HepG2 (cell line): ENCODE measurements around the gene VPS9D1. TPM values are rescaled to one million over a fixed set of nuclear protein-coding genes. Genes with fewer than 3 reads are reported as not detected.

Experiments used
- ATAC-seq: fragments of 200-7000 bp; cut with Tn5 transposase; 3 replicates; pipeline ENCODE4 v1.9.1; 2020; ENCODE audit warnings: mild to moderate bottlenecking, moderate library complexity
- BruUV-seq: library from RNA; stranded (reverse); fragments of 400-500 nt; replicated peaks from 2 replicates; lab custom pipeline; 2021; lab: Mats Ljungman, UMichigan
- CTCF ChIA-PET: fragments of 300-600 bp; formaldehyde crosslinking; extraction: SDS; loops from one replicate; lab custom pipeline; 2021; ENCODE audit warnings: low total read pairs, inconsistent platforms, low intra/inter-chr PET ratio; lab: Yijun Ruan, JAX
- POLR2A ChIA-PET: fragments of 350-600 bp; sonication (Branson Sonifier 250); formaldehyde crosslinking; loops from one replicate; lab custom pipeline; 2020; ENCODE audit warnings: antibody characterized with exemption, inconsistent platforms; lab: Yijun Ruan, JAX
- DNase-seq: peaks from one replicate; pipeline ENCODE4 v3.0.0-alpha.2; 2015; ENCODE audit warnings: low spot score
- FAIRE-seq: peaks from 3 replicates; lab custom pipeline; 2011; peaks lifted over from hg19 to GRCh38; lab: Jason Lieb, UNC
- H2AFZ ChIP-seq: one replicate; pipeline ENCODE4 v1.6.1; 2011; ENCODE audit warnings: low read length, inconsistent platforms
- H3K27ac ChIP-seq: fragments of 300-600 bp; 3 replicates; pipeline ENCODE4 v1.8.0; 2011; ENCODE audit warnings: mixed run types, mild to moderate bottlenecking, mixed read lengths, low read length, inconsistent platforms; ENCODE audit not compliant: insufficient read depth; ENCODE audit errors: extremely low read length
- H3K27me3 ChIP-seq, 2 experiments: fragments of 200-600 bp in 1 of 2; 2 replicates in 1 of 2; 3 replicates in 1 of 2; pipeline versions ENCODE4 v1.6.0 to v1.8.0; 2011; ENCODE audit warnings: low read length in 2 of 2, mild to moderate bottlenecking in 2 of 2, moderate library complexity in 2 of 2, inconsistent platforms in 1 of 2; ENCODE audit not compliant: insufficient read depth in 2 of 2, control insufficient read depth in 1 of 2
- H3K36me3 ChIP-seq, 2 experiments: fragments of 200-600 bp in 1 of 2; replicated peaks in 1 of 2; 2 replicates in 1 of 2; 3 replicates in 1 of 2; pipeline versions ENCODE4 v1.5.1 to v1.8.0; 2011; ENCODE audit warnings: low read length in 2 of 2, inconsistent platforms in 1 of 2; ENCODE audit not compliant: insufficient read depth in 2 of 2, control insufficient read depth in 1 of 2
- H3K4me1 ChIP-seq: 2 replicates; pipeline ENCODE4 v1.5.1; 2012; ENCODE audit warnings: low read length, inconsistent platforms; ENCODE audit not compliant: insufficient read depth
- H3K4me2 ChIP-seq: 2 replicates; pipeline ENCODE4 v1.6.0; 2011; ENCODE audit warnings: low read depth, low read length, inconsistent platforms
- H3K4me3 ChIP-seq, 3 experiments: fragments of 200-600 bp in 1 of 3; sonication (generic), shearing (Covaris generic) in 1 of 3; replicated peaks in 1 of 3; 2 replicates each; pipeline ENCODE4 v1.5.1; 2011 to 2016; ENCODE audit warnings: low read length in 3 of 3, inconsistent platforms in 2 of 3, low read depth in 2 of 3, mild to moderate bottlenecking in 2 of 3, control low read depth in 1 of 3, mixed read lengths in 1 of 3; ENCODE audit not compliant: insufficient read depth in 1 of 3
- H3K79me2 ChIP-seq: one replicate; pipeline ENCODE4 v1.6.1; 2011; ENCODE audit warnings: low read length, inconsistent platforms; ENCODE audit not compliant: insufficient read depth
- H3K9ac ChIP-seq: 2 replicates; pipeline ENCODE4 v1.6.0; 2011; ENCODE audit warnings: mild to moderate bottlenecking, low read depth, low read length, inconsistent platforms; ENCODE audit not compliant: insufficient read depth
- H3K9me3 ChIP-seq: 2 replicates; pipeline ENCODE4 v1.5.1; 2012; ENCODE audit warnings: mild to moderate bottlenecking, low read length
- H4K20me1 ChIP-seq: 2 replicates; pipeline ENCODE4 v1.6.0; 2011; ENCODE audit warnings: inconsistent platforms, mild to moderate bottlenecking, low read length, moderate library complexity; ENCODE audit not compliant: insufficient read depth
- CEBPG ChIP-seq: IDR thresholded peaks from 2 replicates; pipeline ENCODE4 v1.6.1; 2016
- HNF4A ChIP-seq: sonication (generic); formaldehyde crosslinking; IDR thresholded peaks from 2 replicates; pipeline ENCODE4 v1.4.0; 2020; ENCODE audit warnings: missing genetic modification reagents
- HNF4G ChIP-seq, 2 experiments: sonication (generic) in 1 of 2; formaldehyde crosslinking in 1 of 2; IDR thresholded peaks; 2 replicates each; pipeline versions ENCODE4 v1.4.0 to v1.6.1; 2011 to 2020; ENCODE audit warnings: borderline replicate concordance in 2 of 2, low read depth in 2 of 2, mild to moderate bottlenecking in 2 of 2, low read length in 1 of 2, missing genetic modification reagents in 1 of 2, moderate library complexity in 1 of 2
- PCBP2 ChIP-seq: fragments of 200-400 bp; formaldehyde crosslinking; optimal IDR thresholded peaks from 2 replicates; pipeline ENCODE3; 2018; ENCODE audit warnings: low read length, low read depth; ENCODE audit not compliant: poor library complexity, severe bottlenecking
- POLR2A ChIP-seq, 2 experiments: IDR thresholded peaks; 2 replicates each; pipeline ENCODE4 v1.6.1; 2011; ENCODE audit warnings: low read depth in 2 of 2, low read length in 2 of 2, mild to moderate bottlenecking in 1 of 2, moderate library complexity in 1 of 2; ENCODE audit not compliant: insufficient read depth in 1 of 2
- POLR2AphosphoS5 ChIP-seq: IDR thresholded peaks from 2 replicates; pipeline ENCODE4 v1.6.1; 2012; ENCODE audit warnings: low read depth, low read length
- SKI ChIP-seq: fragments of 450-650 bp; IDR thresholded peaks from one replicate; pipeline ENCODE4 v1.6.1; 2018; ENCODE audit warnings: mild to moderate bottlenecking; ENCODE audit not compliant: partially characterized antibody
- SP5 ChIP-seq: IDR thresholded peaks from 2 replicates; pipeline ENCODE4 v1.6.1; 2016; ENCODE audit warnings: low read depth, borderline replicate concordance
- TRIM24 ChIP-seq: sonication (generic); formaldehyde crosslinking; IDR thresholded peaks from 2 replicates; pipeline ENCODE4 v1.8.0; 2022; ENCODE audit warnings: mild to moderate bottlenecking, missing genetic modification reagents
- ZBTB38 ChIP-seq: sonication (generic); formaldehyde crosslinking; IDR thresholded peaks from 2 replicates; pipeline ENCODE4 v1.5.1; 2020; ENCODE audit warnings: mild to moderate bottlenecking, missing genetic modification reagents
- ZNF180 ChIP-seq: sonication (generic); formaldehyde crosslinking; IDR thresholded peaks from 2 replicates; pipeline ENCODE4 v1.4.0; 2020; ENCODE audit warnings: low read depth, missing genetic modification reagents, borderline replicate concordance
- ZNF230 ChIP-seq: sonication (generic); formaldehyde crosslinking; IDR thresholded peaks from 2 replicates; pipeline ENCODE4 v1.4.0; 2020; ENCODE audit warnings: mild to moderate bottlenecking, missing genetic modification reagents
- ZNF605 ChIP-seq: sonication (generic); formaldehyde crosslinking; IDR thresholded peaks from 2 replicates; pipeline ENCODE4 v1.8.0; 2022; ENCODE audit warnings: mild to moderate bottlenecking, missing genetic modification reagents
- ZNF614 ChIP-seq: IDR thresholded peaks from 2 replicates; pipeline ENCODE4 v1.6.1; 2018; ENCODE audit warnings: missing biosample characterization, missing genetic modification reagents, inconsistent platforms, borderline replicate concordance
- ZNF709 ChIP-seq: sonication (generic); formaldehyde crosslinking; IDR thresholded peaks from 2 replicates; pipeline ENCODE4 v1.5.0; 2020; ENCODE audit warnings: mild to moderate bottlenecking, missing genetic modification reagents
- WGBS: methylation state at CpG from one replicate; pipeline ENCODE4 v1.1.6; 2017; ENCODE audit warnings: low lambda C conversion rate; 5-methylcytosine and 5-hydroxymethylcytosine counted together
- in situ Hi-C: cut with HindIII; loops from 2 replicates; pipeline ENCODE4 v1.10.0; 2017; ENCODE audit warnings: low pct_unique_long_range_greater_than_20kb; ENCODE audit not compliant: extremely low pct_ligation_motif_present
- intact Hi-C: fragments of 100-400 bp; cut with micrococcal nuclease; formaldehyde crosslinking; loops from one replicate; pipeline ENCODE4 v1.10.0; 2022; ENCODE audit not compliant: unreplicated experiment
- polyA plus RNA-seq, 8 experiments: library from polyadenylated mRNA; depleted of rRNA in 3 of 8; stranded (reverse) in 7 of 8; unstranded in 1 of 8; fragments of >200 nt; fragmentation: Illumina TruSeq in 4 of 8; extraction: Trizol in 4 of 8; gene quantifications; 2 replicates each; pipeline versions ENCODE4 v1.2.1 to v1.2.3, GENCODE V29; 2011 to 2016; ENCODE audit warnings: low read depth in 4 of 8, missing spikeins in 1 of 8, mixed read lengths in 1 of 8; ENCODE audit not compliant: insufficient read depth in 1 of 8
- total RNA-seq, 5 experiments: library from RNA; depleted of rRNA; stranded (reverse); fragments of >200 nt; fragmentation: Illumina TruSeq; extraction: Trizol; gene quantifications; 2 replicates each; pipeline ENCODE4 v1.2.3, GENCODE V29; 2016; ENCODE audit warnings: low read depth in 1 of 5
- TF ChIP-seq, protein P1 (sequence below): sonication (generic); formaldehyde crosslinking; IDR thresholded peaks from 2 replicates; pipeline ENCODE4 v1.4.0; 2020; ENCODE audit warnings: missing genetic modification reagents, borderline replicate concordance
- TF ChIP-seq, protein P2 (sequence below), 2 experiments: IDR thresholded peaks; 2 replicates each; pipeline ENCODE4 v1.6.1; 2011 to 2012; ENCODE audit warnings: low read length in 2 of 2, borderline replicate concordance in 1 of 2, low read depth in 1 of 2, mild to moderate bottlenecking in 1 of 2, moderate library complexity in 1 of 2
- TF ChIP-seq, protein P3 (sequence below): sonication (generic); formaldehyde crosslinking; IDR thresholded peaks from 2 replicates; pipeline ENCODE4 v1.4.0; 2020; ENCODE audit warnings: missing genetic modification reagents

Gene VPS9D1
- total and polyA plus RNA-seq, 2 of the 13 experiments (the other 11 are each of a cell fraction or from before 2014, with no cell fraction given), result 10.1 to 13.2 TPM

DNA sequence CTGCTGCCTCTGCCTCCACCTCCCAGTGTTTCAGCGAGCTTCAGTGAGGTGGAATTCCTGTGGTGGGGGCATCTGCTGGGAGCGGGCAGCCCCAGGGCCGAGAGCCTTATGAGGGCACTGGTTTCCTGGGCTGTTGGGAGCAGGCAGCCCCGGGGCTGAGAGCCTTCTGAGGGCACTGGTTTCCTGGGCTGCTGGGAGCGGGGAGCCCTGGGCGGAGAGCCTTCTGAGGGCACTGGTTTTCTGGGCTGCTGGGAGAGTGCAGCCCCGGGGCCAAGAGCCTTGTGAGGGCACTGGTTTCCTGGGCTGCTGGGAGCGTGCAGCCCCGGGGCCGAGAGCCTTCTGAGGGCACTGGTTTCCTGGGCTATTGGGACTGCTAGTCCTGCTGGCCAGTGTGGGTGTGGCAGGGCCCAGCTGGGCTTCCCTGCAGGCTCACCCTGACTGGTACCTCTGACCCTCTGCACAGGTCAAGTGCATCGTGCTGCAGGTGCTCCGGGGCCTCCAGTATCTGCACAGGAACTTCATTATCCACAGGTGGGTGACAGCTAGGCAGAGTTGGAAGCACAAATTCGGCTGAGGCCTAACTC, 28.6 kb downstream of the VPS9D1 start:
- no peaks in the 10 kb centered on the region for H3K79me2 ChIP-seq
- peak; percentile 37 for FAIRE-seq
- intact Hi-C loops, result no loop called here
- H4K20me1 ChIP-seq, result no peaks in the 10 kb centered on the region
- no peak overlapping the region for H3K27ac ChIP-seq
- H3K9me3 ChIP-seq, result no peaks in the 10 kb centered on the region
- peak overlapping the region; percentile 9; the same call in 1 of the 2 replicates for H3K9ac ChIP-seq
- ATAC-seq, result peak; percentile 36
- no peaks in the 10 kb centered on the region for H3K36me3 ChIP-seq
- WGBS, result 8% methylated on average over 9 of the region's 13 CpGs
- in situ Hi-C loops, result no loop called here
- H3K4me2 ChIP-seq, result peak overlapping the region; percentile 56
- no peaks in the 10 kb centered on the region for H3K27me3 ChIP-seq
- DNase-seq, result peak; percentile 38
- ChIA-PET POLR2A (interaction anchor here (0.5 to 2.3 kb wide), 4 partner anchors 9 to 63 kb away, joined by 3 to 16 read pairs (median 4); partner anchors contain the start of gene SPATA2L), CTCF (no interaction called here)
- H3K4me3 ChIP-seq, result peak overlapping the region in 1 of 3 experiments; percentile 32; a peak in 1 of 6 replicates
- no TSS peak for BruUV-seq
- H2AFZ ChIP-seq, result no peak overlapping the region
- H3K4me1 ChIP-seq, result peaks cover 86% of the 10 kb centered on the region
- TF ChIP-seq SP5 (CRISPR knock-in tag) (0 out of 2 replicates have a peak, but pooled peaks have one; percentile 32), POLR2A (IDR thresholded peaks at IDR 0.05; ENCODE audit: insufficient read depth in 1 of 2, low read depth in 2 of 2, low read length in 2 of 2) (0 out of 4 replicates have a peak, but pooled peaks of 1 of the 2 experiments have one; percentile 15), HNF4A (CRISPR knock-in tag) (peak; percentile 31; the same call in 1 of the 2 replicates), ZNF709 (no peak), PCBP2 (no peak), CEBPG (no peak), ZNF230 (no peak), ZNF180 (CRISPR knock-in tag) (no peak), TRIM24 (CRISPR knock-in tag) (0 out of 2 replicates have a peak, but pooled peaks have one; percentile 6), ZNF605 (CRISPR knock-in tag) (peak; percentile 58; the same call in 1 of the 2 replicates), ZNF614 (CRISPR knock-in tag) (peak; percentile 16; the same call in 1 of the 2 replicates), SKI (peak; percentile 62), POLR2AphosphoS5 (no peak), ZBTB38 (CRISPR knock-in tag) (peak; percentile 48; the same call in 1 of the 2 replicates), HNF4G (IDR thresholded peaks at IDR 0.05; ENCODE audit: borderline replicate concordance, low read depth, low read length) (no peak), HNF4G (CRISPR knock-in tag; IDR thresholded peaks at IDR 0.05; ENCODE audit: borderline replicate concordance, low read depth) (no peak)
- TF ChIP-seq, protein P1, sequence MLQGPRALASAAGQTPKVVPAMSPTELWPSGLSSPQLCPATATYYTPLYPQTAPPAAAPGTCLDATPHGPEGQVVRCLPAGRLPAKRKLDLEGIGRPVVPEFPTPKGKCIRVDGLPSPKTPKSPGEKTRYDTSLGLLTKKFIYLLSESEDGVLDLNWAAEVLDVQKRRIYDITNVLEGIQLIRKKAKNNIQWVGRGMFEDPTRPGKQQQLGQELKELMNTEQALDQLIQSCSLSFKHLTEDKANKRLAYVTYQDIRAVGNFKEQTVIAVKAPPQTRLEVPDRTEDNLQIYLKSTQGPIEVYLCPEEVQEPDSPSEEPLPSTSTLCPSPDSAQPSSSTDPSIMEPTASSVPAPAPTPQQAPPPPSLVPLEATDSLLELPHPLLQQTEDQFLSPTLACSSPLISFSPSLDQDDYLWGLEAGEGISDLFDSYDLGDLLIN (CRISPR knock-in tag), result no peak
- TF ChIP-seq, protein P2, sequence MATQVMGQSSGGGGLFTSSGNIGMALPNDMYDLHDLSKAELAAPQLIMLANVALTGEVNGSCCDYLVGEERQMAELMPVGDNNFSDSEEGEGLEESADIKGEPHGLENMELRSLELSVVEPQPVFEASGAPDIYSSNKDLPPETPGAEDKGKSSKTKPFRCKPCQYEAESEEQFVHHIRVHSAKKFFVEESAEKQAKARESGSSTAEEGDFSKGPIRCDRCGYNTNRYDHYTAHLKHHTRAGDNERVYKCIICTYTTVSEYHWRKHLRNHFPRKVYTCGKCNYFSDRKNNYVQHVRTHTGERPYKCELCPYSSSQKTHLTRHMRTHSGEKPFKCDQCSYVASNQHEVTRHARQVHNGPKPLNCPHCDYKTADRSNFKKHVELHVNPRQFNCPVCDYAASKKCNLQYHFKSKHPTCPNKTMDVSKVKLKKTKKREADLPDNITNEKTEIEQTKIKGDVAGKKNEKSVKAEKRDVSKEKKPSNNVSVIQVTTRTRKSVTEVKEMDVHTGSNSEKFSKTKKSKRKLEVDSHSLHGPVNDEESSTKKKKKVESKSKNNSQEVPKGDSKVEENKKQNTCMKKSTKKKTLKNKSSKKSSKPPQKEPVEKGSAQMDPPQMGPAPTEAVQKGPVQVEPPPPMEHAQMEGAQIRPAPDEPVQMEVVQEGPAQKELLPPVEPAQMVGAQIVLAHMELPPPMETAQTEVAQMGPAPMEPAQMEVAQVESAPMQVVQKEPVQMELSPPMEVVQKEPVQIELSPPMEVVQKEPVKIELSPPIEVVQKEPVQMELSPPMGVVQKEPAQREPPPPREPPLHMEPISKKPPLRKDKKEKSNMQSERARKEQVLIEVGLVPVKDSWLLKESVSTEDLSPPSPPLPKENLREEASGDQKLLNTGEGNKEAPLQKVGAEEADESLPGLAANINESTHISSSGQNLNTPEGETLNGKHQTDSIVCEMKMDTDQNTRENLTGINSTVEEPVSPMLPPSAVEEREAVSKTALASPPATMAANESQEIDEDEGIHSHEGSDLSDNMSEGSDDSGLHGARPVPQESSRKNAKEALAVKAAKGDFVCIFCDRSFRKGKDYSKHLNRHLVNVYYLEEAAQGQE (IDR thresholded peaks at IDR 0.05; ENCODE audit: borderline replicate concordance in 1 of 2, low read depth in 1 of 2, low read length in 2 of 2), result no peak
- TF ChIP-seq, protein P3, sequence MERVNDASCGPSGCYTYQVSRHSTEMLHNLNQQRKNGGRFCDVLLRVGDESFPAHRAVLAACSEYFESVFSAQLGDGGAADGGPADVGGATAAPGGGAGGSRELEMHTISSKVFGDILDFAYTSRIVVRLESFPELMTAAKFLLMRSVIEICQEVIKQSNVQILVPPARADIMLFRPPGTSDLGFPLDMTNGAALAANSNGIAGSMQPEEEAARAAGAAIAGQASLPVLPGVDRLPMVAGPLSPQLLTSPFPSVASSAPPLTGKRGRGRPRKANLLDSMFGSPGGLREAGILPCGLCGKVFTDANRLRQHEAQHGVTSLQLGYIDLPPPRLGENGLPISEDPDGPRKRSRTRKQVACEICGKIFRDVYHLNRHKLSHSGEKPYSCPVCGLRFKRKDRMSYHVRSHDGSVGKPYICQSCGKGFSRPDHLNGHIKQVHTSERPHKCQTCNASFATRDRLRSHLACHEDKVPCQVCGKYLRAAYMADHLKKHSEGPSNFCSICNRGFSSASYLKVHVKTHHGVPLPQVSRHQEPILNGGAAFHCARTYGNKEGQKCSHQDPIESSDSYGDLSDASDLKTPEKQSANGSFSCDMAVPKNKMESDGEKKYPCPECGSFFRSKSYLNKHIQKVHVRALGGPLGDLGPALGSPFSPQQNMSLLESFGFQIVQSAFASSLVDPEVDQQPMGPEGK (CRISPR knock-in tag), result 0 out of 2 replicates have a peak, but pooled peaks have one; percentile 40
